ENCODE results near the gene CAPN5.
"Not testable (repeated sequence)": the region's sequence is repeated elsewhere in the genome, so short reads cannot be mapped to it uniquely, and the experiment has no call there.

Gene CAPN5

DNA sequence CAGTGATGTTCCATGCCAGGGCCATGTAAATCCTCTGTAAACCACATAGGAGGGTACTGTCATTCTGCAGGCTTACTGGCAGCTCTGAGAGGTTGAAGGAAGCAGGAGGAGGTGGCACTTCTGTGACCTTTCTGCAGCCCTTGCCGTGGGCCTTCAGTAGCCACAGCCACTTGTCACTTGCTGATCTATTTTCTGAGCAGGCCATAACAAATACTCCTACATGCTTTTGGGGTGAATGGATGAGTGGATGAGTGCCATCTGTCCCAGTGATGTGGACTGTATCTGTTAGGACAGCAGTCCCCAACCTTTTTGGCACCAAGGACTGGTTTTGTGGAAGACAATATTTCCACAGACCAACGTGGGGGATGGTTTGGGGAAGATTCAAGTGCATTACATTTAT, 22.4 kb upstream of the CAPN5 start:
- no peak for DNase-seq

DNA sequence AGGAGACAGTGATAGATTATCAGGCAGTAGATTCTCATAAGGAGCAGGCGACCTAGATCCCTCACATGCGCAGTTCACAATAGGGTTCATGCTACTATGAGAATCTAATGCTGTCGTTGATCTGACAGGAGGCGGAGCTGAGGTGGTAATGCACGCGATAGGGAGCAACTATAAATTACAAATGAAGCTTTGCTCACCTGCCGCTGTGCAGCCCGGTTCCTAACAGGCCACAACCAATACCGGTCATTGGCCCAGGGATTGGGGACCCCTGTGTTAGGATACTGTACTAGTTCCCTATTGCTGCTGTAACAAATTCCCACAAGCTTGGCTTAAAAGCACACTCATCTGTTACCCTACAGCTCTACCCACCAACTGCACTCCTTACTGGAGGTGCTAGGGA, 21.9 kb upstream of the CAPN5 start:
- no peak for DNase-seq

DNA sequence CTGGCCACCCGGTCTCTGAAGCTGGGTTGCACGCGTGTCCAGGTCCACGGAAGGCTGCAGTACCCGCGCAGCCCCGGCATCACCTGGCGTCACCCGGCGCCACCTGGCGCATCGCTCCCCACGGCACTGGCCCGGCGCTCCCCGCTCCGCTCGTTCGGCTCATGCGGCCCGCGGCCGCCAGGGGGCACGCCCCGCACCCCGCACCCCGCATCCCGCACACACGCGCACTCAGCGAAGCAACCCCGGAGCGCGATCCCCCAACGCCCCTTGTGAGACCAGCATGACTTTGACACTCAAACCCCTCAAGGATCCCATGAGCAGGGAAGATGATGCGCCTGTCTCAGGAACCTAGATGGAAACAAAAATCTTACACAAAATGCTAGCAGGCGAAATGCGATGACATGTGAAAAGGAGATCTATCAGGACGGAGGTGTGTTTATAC, 20.7 kb upstream of the CAPN5 start:
- no peak for DNase-seq

DNA sequence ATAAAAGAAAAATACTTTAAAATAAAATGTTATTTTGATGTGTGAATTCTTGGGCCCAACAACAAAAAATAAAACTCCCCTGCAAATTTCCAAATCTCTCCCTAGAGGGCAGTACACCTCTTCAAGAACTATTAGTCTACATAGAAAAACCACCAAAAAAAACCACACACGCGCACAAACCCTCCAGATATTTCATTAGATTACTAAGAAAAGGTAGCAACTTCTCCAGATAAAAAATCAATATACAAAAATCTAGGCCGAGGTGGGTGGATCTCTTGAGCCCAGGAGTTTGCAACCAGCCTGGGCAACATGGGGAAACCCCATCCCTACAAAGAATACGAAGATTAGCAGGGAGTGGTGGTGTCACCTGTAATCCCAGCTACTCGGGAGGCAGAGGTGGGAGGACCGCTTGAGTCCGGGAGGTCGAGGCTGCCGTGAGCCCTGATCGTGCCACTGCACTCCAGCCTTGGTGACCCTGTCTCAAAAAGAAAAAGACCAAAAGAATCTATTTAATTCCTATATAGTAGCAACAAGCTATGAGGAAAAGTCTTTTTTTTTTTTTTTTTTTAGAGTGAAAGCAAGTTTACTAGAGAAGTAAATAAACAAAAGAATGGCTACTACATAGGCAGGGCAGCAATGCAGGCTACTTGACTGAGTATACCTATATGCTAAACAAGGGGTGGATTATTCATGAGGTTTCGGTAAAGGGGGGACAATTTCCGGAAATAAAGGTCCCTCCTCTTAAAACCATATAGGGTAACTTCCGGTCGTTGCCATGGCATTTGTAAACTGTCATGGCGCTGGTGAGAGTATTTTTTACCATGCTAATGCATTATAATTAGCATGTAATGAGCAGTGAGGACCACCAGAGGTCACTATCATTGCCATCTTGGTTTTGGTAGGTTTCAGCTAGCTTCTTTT, 19.5 kb upstream of the CAPN5 start:
- peak; percentile 50 for DNase-seq

DNA sequence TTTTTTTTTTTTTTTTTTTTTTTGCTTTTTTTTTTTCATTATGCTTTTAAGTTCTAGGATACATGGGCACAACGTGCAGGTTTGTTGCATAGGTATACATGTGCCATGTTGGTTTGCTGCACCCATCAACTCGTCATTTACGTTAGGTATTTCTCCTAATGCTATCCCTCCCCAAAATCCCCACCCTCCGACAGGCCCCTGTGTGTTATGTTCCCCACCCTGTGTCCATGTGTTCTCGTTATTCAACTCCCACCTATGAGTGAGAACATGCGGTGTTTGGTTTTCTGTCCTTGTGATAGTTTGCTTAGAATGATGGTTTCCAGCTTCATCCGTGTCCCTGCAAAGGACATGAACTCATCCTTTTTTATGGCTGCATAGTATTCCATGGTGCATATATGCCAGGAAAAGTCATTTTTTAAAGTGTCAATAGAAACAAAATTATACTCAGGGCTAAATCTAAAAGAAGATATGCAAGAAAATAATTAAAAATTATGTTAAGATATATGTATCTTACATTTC, 18.8 kb upstream of the CAPN5 start:
- not testable (repeated sequence) for DNase-seq

DNA sequence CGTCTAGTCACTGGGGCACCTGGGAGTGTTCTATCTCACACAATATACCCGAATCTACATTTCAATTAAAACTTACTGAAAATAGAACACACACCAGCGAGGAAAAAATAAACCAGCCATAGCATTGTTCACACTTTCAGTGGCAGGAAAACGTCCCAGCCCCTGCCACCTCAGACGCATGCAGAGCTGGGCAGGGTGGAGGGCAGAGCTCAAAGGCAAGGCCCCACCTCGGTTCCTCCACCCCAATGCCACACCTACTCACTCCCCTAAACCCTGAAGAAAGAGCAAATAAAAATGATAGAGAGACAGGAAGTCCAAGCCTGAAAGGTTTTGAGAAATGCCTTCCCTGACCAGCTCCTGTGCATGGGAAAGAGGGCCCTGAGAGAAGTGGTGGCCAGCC, 17.7 kb upstream of the CAPN5 start:
- DNase-seq, result no peak

DNA sequence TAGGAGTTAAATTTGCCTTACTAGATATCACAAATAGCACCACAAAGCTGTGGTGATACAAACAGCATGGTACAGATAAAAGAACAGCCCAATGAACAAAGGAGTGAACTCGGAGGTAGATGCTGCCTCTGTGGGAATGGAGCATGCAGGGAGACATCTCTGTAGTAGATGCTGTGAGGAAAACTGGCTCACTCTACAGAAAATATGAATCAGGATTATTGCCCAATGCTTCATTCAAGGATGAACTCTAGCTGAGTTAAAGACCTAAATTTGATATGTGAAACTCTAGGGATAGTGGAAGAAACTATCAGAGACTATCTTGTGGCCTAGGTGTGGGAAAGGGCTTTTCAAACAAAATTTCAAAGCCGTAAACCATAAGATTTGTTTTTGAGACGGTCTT, 15.3 kb upstream of the CAPN5 start:
- no peak for DNase-seq

DNA sequence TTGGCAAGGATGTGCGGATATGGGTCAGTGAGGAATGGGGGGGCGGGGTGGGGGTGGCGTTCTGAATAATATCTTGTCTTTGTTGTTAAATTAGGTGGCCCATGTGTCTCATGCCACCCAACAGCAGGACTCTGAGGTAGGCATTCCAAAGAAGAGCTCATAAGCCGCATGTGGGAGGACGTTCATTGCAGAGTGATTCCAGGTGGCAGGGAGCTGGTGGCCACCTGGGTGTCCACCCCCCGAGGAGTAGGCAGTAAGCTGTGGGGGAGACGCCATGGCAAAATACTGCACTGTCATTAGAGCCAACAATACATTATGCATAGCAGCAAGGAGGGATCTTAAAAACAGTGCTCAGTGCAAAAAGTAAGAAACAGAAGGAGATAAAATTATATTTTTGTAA, 14.3 kb upstream of the CAPN5 start:
- no peak for DNase-seq

DNA sequence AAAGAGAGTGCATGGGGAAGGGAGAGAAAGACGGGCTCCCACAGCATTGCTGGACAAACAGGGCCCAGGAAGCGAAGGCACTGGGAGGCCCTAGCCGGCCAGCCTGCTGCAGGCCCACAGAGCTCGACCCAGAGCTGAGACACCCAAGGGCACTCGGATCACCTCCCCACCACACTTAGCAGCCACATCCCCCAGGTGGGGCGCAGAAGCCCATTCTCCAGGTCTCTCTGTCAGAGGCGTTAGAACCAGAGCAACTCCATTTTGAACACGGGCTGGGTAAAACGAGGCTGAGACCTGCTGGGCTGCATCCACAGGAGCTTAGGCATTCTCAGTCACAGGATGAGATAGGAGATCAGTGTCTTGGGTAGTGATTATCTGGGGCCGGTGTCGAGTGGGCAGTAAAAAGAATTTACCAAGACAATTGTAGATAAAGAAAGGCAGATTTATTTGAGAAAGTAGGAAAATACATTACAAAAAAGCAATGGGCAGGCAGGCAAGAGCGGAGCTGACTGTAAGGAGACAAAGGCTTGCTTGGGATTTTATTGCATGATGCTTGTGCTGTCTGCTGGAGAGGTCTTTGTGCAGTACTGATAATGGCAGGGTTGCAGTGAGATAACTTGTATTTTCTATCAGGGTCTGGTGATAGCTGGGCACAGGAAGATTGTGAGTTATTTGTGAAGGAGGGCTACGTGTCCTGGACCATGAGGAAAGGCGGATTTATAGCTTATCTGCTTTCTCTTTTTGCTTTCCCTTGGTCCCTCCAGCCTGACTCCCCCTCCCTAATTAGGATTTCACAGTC, 13.4 kb upstream of the CAPN5 start:
- no peak for DNase-seq

DNA sequence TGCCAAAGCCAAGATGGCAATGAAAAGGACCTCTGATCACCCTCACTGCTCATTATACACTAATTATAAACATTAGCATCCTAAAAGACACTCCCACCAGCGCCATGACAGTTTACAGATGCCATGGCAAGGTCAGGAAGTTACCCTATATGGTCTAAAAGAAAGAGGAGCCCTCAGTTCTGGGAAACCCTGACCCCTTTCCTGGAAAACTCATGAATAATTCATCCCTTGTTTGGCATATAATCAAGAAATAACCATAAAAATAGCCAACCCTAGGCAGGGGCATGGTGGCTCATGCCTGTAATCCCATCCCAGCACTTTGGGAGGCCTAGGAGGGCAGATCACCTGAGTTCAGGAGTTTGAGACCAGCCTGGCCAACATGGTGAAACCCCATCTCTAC, 12.7 kb upstream of the CAPN5 start:
- DNase-seq, result no peak

DNA sequence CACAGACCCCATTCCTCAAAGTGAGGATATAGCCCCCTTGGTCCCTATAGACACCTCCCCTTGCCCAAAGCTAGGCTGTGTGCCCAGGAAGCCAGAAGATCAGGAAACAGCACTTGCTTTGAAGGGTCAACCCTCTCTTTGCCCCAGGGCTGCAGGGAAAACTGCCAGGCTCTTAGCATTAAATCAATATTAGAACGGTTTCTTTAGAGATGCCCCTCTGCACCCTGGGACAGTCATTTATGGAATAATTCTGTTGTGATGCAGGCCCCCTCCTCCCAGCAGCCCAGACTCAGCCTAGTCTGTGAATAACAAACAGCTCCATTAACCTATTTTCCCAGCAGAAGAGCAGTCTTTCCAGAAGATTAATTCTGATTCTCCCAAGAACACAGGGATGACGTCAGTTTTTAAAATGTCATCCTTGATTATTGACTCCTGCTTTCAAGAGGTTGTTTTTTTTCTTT, 11.6 kb upstream of the CAPN5 start:
- no peak for DNase-seq

DNA sequence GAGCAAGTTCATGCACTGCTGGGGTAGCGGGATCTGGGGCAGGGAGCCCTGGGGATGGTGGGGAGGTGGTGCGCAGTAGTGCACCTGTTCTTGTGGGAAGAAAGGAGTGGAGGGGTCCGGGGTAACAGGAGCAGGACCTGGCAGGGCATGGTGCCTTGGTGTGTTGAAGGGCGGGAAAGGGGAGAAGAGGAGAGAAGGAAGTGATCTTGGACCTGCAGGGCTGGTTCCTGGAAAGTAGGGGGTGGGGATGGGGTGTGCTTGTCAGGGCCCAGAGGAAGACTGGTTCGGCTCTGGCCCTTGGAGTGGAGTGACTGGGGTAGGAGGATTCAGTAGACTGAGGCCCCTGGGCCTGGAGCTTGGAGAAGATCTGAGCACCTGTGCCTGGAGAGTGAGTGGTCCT, 10.9 kb upstream of the CAPN5 start:
- DNase-seq, result no peak

DNA sequence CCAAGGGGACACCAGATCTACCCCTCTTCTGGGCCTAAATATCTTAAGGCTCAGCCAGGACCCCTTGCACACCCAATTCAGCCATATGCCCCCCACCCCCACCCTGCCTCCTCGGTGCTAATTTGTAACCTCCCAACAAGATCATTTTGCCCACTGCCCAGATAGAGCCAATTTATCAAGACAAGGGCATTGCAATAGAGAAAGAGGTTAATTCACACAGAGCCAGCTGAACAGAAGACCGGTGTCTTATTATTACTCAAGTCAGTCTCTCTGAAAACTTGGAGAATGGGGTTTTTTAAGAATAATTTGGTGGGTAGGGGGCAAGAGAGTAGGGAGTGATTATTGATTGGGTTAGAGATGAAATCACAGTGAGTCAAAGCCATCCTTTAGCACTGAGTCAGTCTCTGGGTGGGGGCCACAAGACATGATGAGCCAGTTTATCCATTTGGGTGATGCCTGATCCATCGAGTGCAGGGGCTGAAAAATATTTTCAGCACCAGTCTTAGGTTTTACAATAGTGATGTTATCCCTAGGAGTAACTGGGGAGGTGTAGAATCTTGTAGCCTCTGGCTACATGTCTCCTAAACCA, 9.9 kb upstream of the CAPN5 start:
- no peak for DNase-seq

DNA sequence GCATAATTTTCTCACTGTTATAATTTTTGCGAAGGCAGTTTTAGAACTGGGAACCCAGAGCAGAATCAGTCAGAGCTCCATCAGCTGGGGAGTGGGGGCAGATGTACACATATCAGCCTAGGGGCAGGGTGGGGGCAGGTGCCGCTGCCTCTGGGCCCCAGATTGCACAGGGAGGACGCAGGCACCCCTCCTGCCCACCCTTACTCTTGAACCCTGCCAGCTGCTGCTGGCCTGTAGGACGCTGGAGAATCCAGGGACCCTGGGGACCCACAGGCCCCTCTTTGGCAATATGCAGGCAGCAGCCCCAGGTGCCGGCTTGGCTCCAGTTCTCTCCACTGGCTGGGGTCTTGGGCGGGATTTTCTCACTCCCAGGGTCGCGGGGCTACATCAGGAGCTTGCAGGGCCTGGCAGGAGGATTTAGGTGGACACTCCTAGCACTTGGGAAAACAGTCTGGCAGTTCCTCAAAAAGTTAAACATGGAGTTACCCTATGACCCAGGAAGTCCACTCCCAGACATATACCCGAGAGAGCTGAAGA, 8.8 kb upstream of the CAPN5 start:
- DNase-seq, result no peak

DNA sequence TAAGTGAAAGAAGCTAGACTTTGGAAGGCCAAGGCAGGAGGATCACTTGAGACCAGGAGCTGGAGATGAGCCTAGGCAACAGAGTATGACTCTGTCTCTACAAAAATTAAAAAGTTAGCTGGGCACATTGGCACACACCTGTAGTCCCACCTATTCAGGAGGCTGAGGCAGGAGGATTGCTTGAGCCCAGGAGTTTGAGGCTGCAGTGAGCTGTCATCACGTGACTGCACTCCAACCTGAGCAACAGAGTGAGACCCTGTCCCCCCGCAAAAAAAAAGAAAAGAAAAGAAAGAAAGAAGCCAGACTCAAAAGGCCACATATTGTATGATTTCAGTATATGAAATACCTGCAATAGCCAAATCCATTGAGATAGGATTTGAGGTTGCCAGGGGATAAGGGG, 7.9 kb upstream of the CAPN5 start:
- no peak for DNase-seq

DNA sequence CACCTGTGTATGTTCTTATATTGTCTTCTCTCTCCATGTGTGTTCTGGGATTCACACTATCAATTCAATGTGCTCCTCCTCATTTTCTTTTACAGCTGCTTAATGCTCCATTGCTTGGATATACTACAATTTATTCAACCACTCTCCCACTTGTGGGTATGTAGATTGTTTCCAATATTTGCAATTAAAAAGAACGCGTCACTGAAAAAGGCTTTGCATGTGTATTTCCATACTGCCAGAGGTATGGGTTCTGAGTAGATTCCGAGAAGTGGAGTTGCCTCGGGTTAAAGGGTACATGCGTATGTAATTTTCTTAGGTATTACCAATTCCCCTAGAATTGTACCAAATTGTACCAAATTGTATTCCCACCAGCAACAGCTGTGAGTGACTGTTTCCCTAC, 7.0 kb upstream of the CAPN5 start:
- no peak for DNase-seq

DNA sequence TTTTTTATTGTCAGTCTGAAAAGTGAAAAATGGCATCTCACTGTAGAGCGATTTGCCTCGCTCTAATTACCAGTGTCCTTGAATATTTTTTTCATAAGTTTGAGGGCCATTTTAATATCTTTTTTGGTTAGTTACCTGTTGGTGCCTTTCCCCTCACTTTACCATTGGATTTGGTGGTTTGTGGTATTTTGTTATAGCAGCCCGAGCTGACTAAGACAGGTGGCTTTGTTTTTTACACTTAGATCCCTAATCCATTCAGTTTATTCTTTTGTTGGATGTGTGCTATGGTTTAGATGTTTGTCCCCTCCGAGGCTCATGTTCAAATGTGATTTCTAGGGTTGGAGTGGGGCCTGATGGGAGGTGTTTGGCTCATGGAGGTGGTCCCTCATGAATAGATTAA, 6.5 kb upstream of the CAPN5 start:
- DNase-seq, result no peak

DNA sequence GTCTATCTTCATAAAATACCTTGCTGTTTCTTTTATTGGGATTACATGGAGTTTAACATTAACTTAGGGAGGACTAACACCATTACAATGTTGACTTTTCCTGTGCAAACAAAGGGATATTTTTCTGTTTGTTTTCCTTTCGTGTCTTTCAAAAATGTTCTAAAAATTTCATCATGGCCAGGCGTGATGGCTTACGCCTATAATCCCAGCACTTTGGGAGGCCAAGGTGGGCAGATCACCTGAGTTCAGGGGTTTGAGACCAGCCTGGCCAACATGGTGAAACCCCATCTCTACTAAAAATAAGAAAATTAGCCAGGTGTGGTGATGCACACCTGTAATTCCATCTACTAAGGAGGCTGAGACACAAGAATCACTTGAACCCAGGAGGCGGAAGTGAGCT, 5.5 kb upstream of the CAPN5 start:
- DNase-seq, result not testable (repeated sequence)

DNA sequence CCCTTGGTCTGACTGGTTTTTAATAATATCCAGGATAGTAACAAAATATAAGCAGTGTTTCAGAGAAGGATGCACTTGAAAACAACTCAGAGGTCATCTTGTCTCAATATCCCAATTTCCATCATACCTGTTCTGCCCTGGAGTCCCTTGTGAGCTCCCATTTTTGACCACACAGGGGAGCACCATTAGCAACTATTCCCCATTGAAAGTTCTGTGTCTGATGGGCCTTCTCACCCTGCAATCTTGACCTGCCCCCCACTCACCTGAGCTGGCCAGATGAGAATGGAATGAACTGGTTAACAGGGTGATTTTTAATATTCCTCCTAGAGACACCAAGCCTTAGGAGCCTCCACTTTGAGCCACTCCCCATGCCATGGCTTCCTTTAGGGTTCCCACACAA, 3.8 kb upstream of the CAPN5 start:
- no peak for DNase-seq

DNA sequence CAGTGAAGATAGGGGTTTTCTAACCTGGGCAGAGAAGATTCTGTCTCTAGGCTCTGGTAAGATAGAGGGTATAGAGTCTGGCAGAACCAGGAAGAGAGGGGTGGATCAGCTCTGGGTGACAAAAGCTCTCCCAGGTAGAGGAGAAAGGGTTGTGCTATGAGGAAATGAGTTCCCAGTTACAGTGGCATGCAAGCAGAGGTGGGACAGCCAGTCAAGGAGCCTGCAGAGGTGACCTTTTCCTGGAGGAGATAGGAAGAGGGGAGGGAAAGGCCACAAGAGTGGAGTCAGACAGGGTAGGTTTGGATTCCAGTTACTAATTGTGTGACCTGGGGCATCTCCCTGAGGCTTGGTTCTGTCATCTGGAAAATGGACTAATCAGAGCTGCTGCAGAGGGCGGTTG, 3.4 kb upstream of the CAPN5 start:
- no peak for DNase-seq

DNA sequence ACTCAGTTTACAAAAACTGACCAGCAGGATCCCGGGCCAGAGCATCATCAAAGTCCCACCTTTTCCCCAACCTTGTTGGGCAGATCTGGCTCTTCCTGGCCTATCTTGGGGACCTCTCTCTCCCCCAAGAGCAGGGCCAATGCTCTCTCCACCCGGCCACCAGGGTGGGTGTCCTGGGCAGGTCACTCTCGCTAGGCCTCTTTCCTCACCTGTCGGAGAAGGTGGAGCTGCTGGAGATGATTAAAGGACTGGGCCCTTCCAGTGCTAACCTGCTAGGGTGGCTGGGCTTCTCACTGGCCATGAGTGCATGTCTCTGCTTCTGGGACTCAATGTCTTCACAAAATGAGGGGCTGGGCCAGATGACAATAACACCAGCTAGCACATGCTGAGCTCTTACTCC, 2.9 kb upstream of the CAPN5 start:
- no peak for DNase-seq

DNA sequence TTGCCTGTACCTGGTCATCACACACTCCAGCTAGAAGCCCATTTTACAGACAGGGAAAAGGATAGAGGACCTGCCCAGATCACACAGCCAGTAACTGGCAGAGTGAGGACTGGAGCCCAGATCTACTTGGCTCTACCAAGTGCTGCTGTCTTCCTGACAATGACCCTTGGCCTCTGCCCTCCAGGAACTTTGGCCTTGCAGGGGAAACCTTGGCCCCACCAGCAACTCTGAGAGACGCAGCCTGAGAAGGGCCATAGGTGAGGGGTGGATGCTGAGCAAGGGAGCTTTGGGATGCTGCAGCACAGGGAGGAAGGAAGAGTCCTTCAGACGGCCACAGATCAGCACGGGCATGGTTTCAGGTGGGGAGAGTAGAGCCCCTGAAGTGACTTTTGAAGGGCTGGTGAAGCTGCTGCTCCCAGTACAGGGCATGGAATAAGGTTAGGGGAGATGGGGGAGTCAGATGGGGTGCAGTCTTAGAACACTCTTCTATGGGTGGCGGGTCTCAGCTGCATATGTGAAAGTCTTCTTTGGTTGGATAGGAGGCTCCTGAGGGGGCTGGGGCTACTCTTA, 2.0 kb upstream of the CAPN5 start:
- DNase-seq, result no peak

DNA sequence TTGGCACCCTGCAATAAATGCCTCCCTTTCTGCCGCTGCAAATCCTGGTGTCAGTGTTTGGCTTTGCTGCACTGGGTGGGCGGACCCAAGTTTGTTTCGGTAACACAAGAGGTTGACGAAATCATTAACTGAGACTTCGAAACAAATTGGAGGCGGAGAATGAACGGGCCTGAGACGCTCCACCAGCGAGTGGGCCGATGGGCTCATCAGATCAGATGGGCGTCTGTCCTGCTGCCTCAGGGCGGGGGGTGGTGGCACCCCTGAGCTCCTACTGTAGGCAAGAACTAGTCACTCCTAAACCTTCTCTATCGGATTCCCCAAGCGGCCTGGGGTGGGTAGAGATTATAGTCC, 918 bp upstream of the CAPN5 start:
- DNase-seq, result no peak
